Activated T-helper 1 cell treated with Interleukin-2 at 50 U/mL for 16 hours (primary cell): ENCODE data around the gene DPP7.
"Not testable (repeated sequence)": the region's sequence is repeated elsewhere in the genome, so short reads cannot be mapped to it uniquely, and the experiment has no call there.

Source experiments
- DNase-seq: peaks from one replicate; pipeline ENCODE4 v3.0.0-alpha.2; 2020; ENCODE audit warnings: low read depth

Gene DPP7

GRCh38 chr9:137147793-137148160 lies 33.2 kb upstream of the DPP7 start:
- DNase-seq = no peak

GRCh38 chr9:137147091-137147792 lies 32.7 kb upstream of the DPP7 start:
- DNase-seq = no peak

- no peak for DNase-seq
These were observed 32.0 kb upstream of the DPP7 start for GRCh38 chr9:137146527-137146918.

- DNase-seq = no peak
These were observed 31.4 kb upstream of the DPP7 start for GRCh38 chr9:137145731-137146526.

DNA sequence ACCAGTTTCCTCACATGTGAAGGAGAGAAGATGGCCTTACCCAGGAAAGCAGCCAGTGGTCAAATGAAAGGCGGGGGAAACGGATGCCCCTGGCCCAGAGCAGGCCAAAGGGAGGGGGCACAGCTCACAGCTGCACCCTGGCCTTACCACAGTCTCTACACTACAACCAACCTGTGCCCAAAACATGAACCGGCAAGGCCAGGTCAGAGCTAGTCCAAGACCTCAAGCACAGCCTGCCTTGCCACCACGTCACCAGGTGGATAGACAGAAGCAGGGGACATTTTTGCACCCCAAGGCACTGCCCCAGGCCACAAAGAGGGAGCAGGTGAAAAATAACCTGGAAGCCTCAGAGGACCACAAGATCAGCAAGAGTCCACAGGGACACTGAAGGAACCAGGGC lies 28.9 kb upstream of the DPP7 start:
- no peak for DNase-seq

DNA sequence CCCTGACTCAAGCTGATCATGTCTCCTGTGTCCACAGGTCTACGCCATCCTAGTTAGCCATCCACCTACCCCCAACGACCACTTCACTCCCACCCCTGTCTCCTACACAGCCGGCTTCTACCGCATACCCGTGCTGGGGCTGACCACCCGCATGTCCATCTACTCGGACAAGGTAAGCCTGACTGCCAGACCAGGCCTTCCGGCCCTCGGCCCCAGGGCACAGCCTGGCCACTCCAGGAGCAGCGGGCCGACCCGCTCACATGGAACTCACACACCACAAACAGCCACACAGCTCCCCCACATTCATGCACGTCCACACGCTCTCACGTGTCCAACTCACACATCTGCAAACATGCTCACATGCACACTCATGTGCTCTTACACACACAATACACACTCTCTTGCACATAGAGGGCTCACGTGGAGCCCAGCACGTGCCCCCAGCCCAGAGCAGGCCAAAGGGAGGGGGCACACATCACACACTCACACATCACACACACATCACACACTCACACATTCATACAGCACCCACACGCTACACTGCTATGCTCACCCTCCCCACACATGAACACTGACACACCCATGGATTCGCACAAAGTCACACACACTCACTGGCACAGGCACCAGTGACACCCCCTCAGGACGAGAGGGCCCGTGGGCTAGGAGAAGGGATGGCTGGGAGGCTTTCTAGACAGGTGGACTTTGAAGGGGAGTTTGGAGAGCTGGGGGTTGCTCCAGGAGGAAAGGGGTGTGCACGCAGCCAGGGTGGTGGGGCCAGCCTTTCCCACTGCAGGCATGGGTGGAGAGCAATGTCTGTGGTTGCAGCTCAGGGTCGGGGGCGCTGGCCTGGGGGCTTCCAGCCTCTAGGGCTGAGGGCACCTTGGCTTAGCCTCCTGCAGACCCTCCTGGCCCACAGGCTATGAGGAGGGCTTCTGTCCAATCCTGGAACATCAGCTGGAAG lies 27.7 kb upstream of the DPP7 start:
- DNase-seq = no peak

- DNase-seq = no peak
These were observed 26.7 kb upstream of the DPP7 start for GRCh38 chr9:137141050-137141810.

- DNase-seq = no peak
These were observed 25.8 kb upstream of the DPP7 start for GRCh38 chr9:137140151-137141012.

DNA sequence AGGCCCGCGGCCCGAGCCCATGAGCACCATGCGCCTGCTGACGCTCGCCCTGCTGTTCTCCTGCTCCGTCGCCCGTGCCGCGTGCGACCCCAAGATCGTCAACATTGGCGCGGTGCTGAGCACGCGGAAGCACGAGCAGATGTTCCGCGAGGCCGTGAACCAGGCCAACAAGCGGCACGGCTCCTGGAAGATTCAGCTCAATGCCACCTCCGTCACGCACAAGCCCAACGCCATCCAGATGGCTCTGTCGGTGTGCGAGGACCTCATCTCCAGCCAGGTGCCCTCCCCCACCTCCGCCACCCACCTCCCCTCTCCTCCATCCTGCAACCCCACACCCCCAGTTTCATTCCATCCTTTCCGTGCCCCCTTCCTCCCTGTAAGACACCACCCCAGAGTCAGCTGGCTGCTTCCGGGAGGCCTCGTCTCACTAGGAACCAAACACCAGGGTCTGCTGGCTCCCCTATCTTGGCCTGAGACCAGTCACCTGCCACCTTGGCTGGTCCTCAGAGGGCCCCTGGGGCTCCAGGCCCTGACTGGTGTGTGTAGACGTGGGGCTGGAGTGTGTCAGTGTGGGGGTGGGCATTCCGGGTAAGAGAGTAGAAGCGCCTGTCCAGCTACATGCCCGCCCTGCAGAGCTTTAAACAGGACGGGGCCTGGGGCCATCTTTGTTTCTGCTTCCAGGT lies 25.1 kb upstream of the DPP7 start:
- no peak for DNase-seq

- no peak for DNase-seq
These were observed 24.4 kb upstream of the DPP7 start, which contains the start of gene GRIN1 for GRCh38 chr9:137138722-137139467. TSS of gene GRIN1 (plus strand) at chr9:137139154. CDS start at chr9:137139487, 333 bp downstream.

DNA sequence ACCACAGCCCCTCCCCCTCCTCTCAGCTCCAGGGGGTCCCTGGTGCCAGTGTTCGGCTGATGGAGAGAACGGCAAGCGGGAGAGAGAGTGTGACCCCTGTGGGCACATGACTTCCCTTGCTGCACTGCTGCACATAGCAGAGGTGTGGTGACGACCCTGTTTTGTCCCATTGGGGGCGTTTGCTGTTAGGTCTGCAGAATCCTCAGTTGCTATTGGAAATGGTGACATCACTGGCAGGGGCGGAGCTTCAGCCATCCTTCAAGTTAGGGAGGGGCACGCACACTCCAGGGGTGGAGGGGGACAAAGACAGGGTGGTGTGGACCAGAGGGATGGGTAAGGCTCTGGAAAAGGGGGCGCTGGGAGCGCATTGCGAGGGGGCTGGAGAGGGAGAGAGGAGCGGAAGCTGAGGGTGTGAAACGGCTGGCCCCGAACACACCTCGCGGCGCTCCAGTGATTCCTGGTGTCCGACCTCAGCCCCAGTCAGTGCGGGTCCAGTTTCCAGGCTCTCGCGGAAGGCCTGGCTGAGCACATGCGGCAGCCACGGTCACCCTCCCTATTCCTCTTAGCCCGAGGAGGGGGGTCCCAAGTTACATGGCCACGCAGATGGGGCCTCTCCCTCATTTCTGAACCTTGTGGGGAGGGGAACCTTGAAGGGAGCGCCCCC lies 23.7 kb upstream of the DPP7 start:
- no peak for DNase-seq

DNA sequence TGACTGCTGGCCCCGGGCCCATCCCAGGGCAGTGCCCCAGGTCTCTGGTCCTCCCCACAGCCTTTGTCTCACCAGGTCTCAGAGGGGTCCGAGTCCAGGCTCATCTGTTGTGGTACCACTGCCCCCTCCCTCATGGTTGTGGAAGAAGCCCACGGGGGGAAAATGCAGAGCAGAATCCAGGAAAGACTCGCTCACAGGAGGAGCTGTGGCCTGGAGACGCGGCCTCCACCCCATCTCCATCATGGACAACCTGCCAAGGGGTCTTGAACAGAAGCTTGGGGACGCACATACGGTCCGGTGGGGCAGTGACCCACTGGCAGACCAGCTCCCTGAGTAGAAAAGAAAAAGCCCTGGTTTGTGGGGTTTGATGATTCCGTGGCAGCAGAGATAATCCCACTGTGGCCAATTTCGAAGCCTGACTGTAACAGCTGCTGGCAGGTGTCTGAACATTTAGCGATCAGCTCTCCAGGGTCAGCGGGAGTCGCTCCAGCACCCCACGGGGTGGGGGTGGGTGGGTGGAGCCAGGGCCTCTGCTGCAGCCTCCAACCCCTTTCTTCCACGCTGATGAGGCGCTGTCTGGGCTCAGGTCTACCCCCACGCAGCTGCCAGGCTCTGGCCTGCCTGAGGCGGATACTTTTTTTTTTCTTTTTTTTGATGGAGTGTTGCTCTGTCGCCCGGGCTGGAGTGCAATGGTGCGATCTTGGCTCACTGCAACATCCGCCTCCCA lies 22.5 kb upstream of the DPP7 start:
- DNase-seq = no peak

DNA sequence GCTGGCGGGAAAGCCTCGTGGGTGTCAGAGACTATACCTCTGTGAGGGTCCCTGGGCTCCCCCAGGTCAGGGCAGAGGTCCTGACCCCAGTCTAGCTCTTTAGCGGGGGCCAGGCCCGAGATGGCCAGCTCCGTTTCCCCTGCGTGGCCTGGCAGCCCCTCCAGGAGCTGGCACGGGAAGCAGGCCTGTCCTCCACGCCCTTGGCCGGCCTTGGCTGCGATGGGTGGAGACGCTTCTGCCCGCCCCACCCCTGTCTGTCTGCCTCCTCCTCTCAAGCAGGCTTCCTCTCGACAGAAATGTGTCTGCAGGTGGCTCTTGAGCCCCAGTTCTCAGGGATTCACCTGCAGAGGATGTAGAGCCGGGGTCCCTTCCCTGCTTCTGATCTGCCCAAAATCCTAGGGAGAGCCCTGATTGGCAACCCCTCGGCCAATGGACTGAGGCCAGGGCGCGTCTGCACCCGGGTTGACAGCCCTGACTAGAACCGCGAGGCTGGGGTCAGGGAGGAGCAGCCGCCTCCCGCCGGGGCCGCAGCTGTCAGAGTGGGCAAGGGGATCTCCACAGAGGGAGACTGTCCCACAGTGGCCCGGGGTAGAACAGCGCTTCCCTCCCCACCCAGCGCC lies 21.8 kb upstream of the DPP7 start:
- DNase-seq = no peak

- not testable (repeated sequence) for DNase-seq
These were observed 20.6 kb upstream of the DPP7 start for GRCh38 chr9:137135154-137135553.

DNA sequence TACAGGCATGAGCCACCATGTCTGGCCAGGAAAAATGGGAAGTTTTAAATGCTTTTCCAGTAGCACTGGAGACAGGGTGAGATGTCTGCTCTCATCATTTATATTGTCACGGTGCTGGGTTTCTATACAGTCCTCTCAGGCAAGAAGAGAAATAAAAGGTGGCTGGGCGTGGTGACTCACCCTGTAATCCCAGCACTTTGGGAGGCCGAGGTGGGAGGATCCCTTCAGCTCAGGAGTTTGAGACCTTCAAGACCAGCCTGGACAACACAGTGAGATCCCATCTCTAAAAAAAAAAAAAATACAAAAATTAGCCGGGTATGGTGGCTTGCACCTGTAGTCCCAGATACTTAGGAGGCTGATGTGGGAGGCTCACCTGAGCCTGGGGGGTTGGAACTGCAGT lies 19.7 kb upstream of the DPP7 start:
- no peak for DNase-seq

GRCh38 chr9:137130176-137130755 lies 15.7 kb upstream of the DPP7 start:
- DNase-seq = no peak

DNA sequence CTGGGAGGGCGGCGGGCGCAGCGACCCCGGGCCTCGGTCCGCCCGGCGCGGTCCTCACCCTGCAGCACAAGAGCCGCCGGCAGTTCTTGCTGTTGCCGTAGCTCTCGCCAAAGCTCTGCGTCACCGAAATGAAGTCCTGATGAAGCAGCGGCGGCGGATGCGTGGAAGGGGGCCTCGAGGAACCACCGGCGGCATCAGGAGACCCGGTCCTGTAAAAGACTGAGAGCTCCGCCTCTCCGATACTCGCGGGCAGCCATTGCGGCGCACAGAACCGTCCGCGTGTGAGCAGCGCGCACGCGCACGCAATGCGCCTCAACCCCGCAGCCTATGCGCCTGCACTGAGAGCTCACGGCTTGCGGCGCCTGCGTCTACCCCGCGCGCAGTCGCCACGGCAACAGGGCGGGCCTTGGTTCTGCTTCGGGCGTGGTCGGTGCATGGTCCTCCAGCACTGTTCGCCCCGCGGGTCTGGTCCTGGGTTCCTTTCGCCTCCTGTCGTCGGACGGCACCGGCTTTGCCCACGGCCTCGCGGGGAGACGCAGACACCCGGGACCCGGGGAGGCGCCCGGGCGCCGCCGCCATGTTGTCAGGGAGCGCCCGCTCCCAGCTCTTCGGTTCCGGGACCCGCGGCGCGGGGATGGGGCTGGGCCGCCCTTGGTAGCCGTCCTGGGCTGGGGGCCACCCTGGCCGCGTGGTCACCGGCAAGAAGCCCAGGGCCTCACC lies 15.1 kb upstream of the DPP7 start:
- DNase-seq = peak; percentile 86
